ES-I3 (cell line): Measurements from ENCODE around the gene CCL4.
"Not testable (repeated sequence)": the region's sequence is repeated elsewhere in the genome, so short reads cannot be mapped to it uniquely, and the experiment has no call there.

Experiments
- H3K36me3 ChIP-seq: 2 replicates; pipeline ENCODE4 v1.6.1; 2013; ENCODE audit warnings: mild to moderate bottlenecking, low read length, control low read depth, moderate library complexity; ENCODE audit not compliant: insufficient read depth
- H3K4me1 ChIP-seq: 2 replicates; pipeline ENCODE4 v1.6.1; 2013; ENCODE audit warnings: mild to moderate bottlenecking, control low read depth, low read length; ENCODE audit not compliant: insufficient read depth
- H3K9ac ChIP-seq: 2 replicates; pipeline ENCODE4 v1.6.1; 2013; ENCODE audit warnings: low read depth, mild to moderate bottlenecking, low read length, moderate library complexity
- H3K9me3 ChIP-seq: 2 replicates; pipeline ENCODE4 v1.6.1; 2013; ENCODE audit warnings: mild to moderate bottlenecking, low read length, moderate library complexity; ENCODE audit not compliant: control insufficient read depth, insufficient read depth

The CCL4 gene

GRCh38 chr17:36094746-36095145, 8.9 kb upstream of the CCL4 start:
- Histone ChIP-seq H3K4me1 (0 out of 2 replicates have a peak, but pooled peaks cover 4% of the 10 kb centered on the region), H3K9me3 (no peaks in the 10 kb centered on the region), H3K36me3 (no peaks in the 10 kb centered on the region), H3K9ac (no peak overlapping the region)

GRCh38 chr17:36095992-36096391, 7.6 kb upstream of the CCL4 start:
- no peaks in the 10 kb centered on the region for H3K36me3 ChIP-seq
- H3K9ac ChIP-seq: no peak overlapping the region
- no peaks in the 10 kb centered on the region for H3K9me3 ChIP-seq
- 0 out of 2 replicates have a peak, but pooled peaks cover 4% of the 10 kb centered on the region for H3K4me1 ChIP-seq

- not testable (repeated sequence) for H3K9ac ChIP-seq, H3K4me1 ChIP-seq, H3K36me3 ChIP-seq, H3K9me3 ChIP-seq
Measured at GRCh38 chr17:36099004-36099403, 4.6 kb upstream of the CCL4 start.

- not testable (repeated sequence) for H3K4me1 ChIP-seq, H3K9me3 ChIP-seq, H3K9ac ChIP-seq, H3K36me3 ChIP-seq
Measured at GRCh38 chr17:36104246-36104645, 619 bp downstream of the CCL4 start.

GRCh38 chr17:36104701-36105181, 1.1 kb downstream of the CCL4 start:
- Histone ChIP-seq H3K9me3 (no peaks in the 10 kb centered on the region), H3K4me1 (no peaks in the 10 kb centered on the region), H3K36me3 (no peaks in the 10 kb centered on the region), H3K9ac (no peak overlapping the region)

GRCh38 chr17:36105781-36106492, 2.3 kb downstream of the CCL4 start:
- no peaks in the 10 kb centered on the region for H3K9me3 ChIP-seq
- no peaks in the 10 kb centered on the region for H3K36me3 ChIP-seq
- no peak overlapping the region for H3K9ac ChIP-seq

GRCh38 chr17:36106493-36106835, 2.8 kb downstream of the CCL4 start:
- H3K9me3 ChIP-seq: no peaks in the 10 kb centered on the region
- no peaks in the 10 kb centered on the region for H3K4me1 ChIP-seq
- no peaks in the 10 kb centered on the region for H3K36me3 ChIP-seq
- no peak overlapping the region for H3K9ac ChIP-seq

More at GRCh38 chr17:36105781-36106492, 2.3 kb downstream of the CCL4 start:
- H3K4me1 ChIP-seq: no peaks in the 10 kb centered on the region

- H3K36me3 ChIP-seq: no peaks in the 10 kb centered on the region
- H3K4me1 ChIP-seq: no peaks in the 10 kb centered on the region
- H3K9me3 ChIP-seq: no peaks in the 10 kb centered on the region; the same call in 1 of the 2 replicates
Measured at GRCh38 chr17:36107660-36108059, 4.0 kb downstream of the CCL4 start.

GRCh38 chr17:36108265-36108664, 4.6 kb downstream of the CCL4 start:
- not testable (repeated sequence) for H3K36me3 ChIP-seq, H3K4me1 ChIP-seq, H3K9me3 ChIP-seq, H3K9ac ChIP-seq

More at GRCh38 chr17:36107660-36108059, 4.0 kb downstream of the CCL4 start:
- H3K9ac ChIP-seq: no peak overlapping the region

GRCh38 chr17:36111068-36111490, 7.5 kb downstream of the CCL4 start:
- Histone ChIP-seq H3K4me1 (no peaks in the 10 kb centered on the region), H3K36me3 (no peaks in the 10 kb centered on the region), H3K9me3 (no peaks in the 10 kb centered on the region; the same call in 1 of the 2 replicates)

GRCh38 chr17:36112572-36112971, 8.9 kb downstream of the CCL4 start:
- Histone ChIP-seq H3K9me3 (no peaks in the 10 kb centered on the region; the same call in 1 of the 2 replicates), H3K4me1 (no peaks in the 10 kb centered on the region), H3K36me3 (no peaks in the 10 kb centered on the region), H3K9ac (no peak overlapping the region)

More at GRCh38 chr17:36111068-36111490, 7.5 kb downstream of the CCL4 start:
- H3K9ac ChIP-seq: no peak overlapping the region

GRCh38 chr17:36113131-36113530, 9.5 kb downstream of the CCL4 start:
- not testable (repeated sequence) for H3K4me1 ChIP-seq, H3K36me3 ChIP-seq, H3K9ac ChIP-seq, H3K9me3 ChIP-seq

GRCh38 chr17:36114971-36115648, 11.5 kb downstream of the CCL4 start:
- H3K4me1 ChIP-seq, H3K36me3 ChIP-seq, H3K9me3 ChIP-seq, H3K9ac ChIP-seq: not testable (repeated sequence)

GRCh38 chr17:36115649-36115977, 12.0 kb downstream of the CCL4 start:
- H3K9ac ChIP-seq, H3K36me3 ChIP-seq, H3K4me1 ChIP-seq, H3K9me3 ChIP-seq: not testable (repeated sequence)
